Tibial nerve (tissue), 4 donors: ENCODE measurements around the gene CD8A. TPM values are rescaled to one million over a fixed set of nuclear protein-coding genes. Genes with fewer than 3 reads are reported as not detected.
"Not testable (repeated sequence)": the region's sequence is repeated elsewhere in the genome, so short reads cannot be mapped to it uniquely, and the experiment has no call there.

Experiments used
- DNase-seq, 2 donors: peaks; one replicate each; pipeline ENCODE4 v3.0.0-alpha.2; 2019; ENCODE audit warnings: low spot score in 2 of 2
- H3K27ac ChIP-seq, 4 donors: fragments of 200-600 bp; sonication (generic) in 3 of 4; one replicate each; pipeline ENCODE4 v1.5.1; 2017 to 2019; ENCODE audit warnings: mild to moderate bottlenecking in 1 of 4
- H3K27me3 ChIP-seq, 2 donors: fragments of 200-600 bp; sonication (generic) in 1 of 2; one replicate each; pipeline versions ENCODE4 v1.5.1 to v1.6.0; 2017 to 2019
- H3K36me3 ChIP-seq, 3 donors: fragments of 200-600 bp; sonication (generic); one replicate each; pipeline ENCODE4 v1.5.1; 2018 to 2019
- H3K4me1 ChIP-seq, 4 donors: fragments of 200-600 bp; sonication (generic) in 3 of 4; one replicate each; pipeline ENCODE4 v1.5.1; 2017 to 2019
- H3K4me3 ChIP-seq, 4 donors: fragments of 200-600 bp; sonication (generic) in 3 of 4; one replicate each; pipeline ENCODE4 v1.5.1; 2017 to 2019; ENCODE audit warnings: mild to moderate bottlenecking in 1 of 4, moderate library complexity in 1 of 4
- H3K9me3 ChIP-seq, 4 donors: fragments of 200-600 bp; sonication (generic) in 3 of 4; one replicate each; pipeline ENCODE4 v1.5.1; 2017 to 2019
- EP300 ChIP-seq, 2 donors: sonication (generic); formaldehyde crosslinking; IDR thresholded peaks; one replicate each; pipeline ENCODE4 v1.6.1; 2017; ENCODE audit warnings: antibody characterized with exemption in 2 of 2, mild to moderate bottlenecking in 1 of 2
- POLR2A ChIP-seq, 2 donors: fragments of 450-650 bp; IDR thresholded peaks; one replicate each; pipeline ENCODE4 v1.6.1; 2017; ENCODE audit warnings: antibody characterized with exemption in 2 of 2, mild to moderate bottlenecking in 2 of 2, moderate library complexity in 2 of 2
- WGBS, 2 donors: methylation state at CpG; one replicate each; pipeline ENCODE4 v1.1.5; 2018; 5-methylcytosine and 5-hydroxymethylcytosine counted together
- total RNA-seq, 4 donors: library from RNA; depleted of rRNA; stranded (reverse); fragments of >200 nt; gene quantifications; one replicate each; pipeline ENCODE4 v1.1.0, GENCODE V29; 2016
- TF ChIP-seq, protein P1 (sequence below), 5 experiments: fragments of 200-600 bp in 3 of 5; fragments of 450-650 bp in 2 of 5; sonication (generic) in 3 of 5; IDR thresholded peaks; one replicate each; pipeline ENCODE4 v1.5.1; 2016 to 2019; ENCODE audit warnings: antibody characterized with exemption in 5 of 5, mild to moderate bottlenecking in 3 of 5, moderate library complexity in 2 of 5

Gene CD8A
- total RNA-seq = 1 to 10 TPM in 2 of 4 donors, under 1 TPM in 1, not detected in 1; 0.63 to 1.8 (median 1.1) TPM

GRCh38 chr2:86790676-86791572 is at the start of gene CD8A:
CD8A (minus strand) TSS chr2:86790913; CDS start chr2:86790825, 88 bp downstream.
- 4 to 7% methylated on average over 30 to 43 of the region's 57 CpGs for WGBS, 2 donors
- Histone ChIP-seq H3K27ac (peak within 1 kb of the TSS in 1 of 4 donors; percentile 63), H3K4me3 (peak within 1 kb of the TSS in 3 of 4 donors; percentile 24 to 35 (median 35)), H3K9me3 (peaks cover 0 to 7% (median 0%) of the 10 kb centered on the region in 4 donors), H3K36me3 (no peaks in the 10 kb centered on the region), H3K4me1 (peaks cover 0 to 43% (median 23%) of the 10 kb centered on the region in 4 donors), H3K27me3 (peaks cover 0 to 65% of the 10 kb centered on the region in 2 donors)
- DNase-seq = no peak
- TF ChIP-seq EP300 (IDR thresholded peaks at IDR 0.05) = no peak
- TF ChIP-seq POLR2A (IDR thresholded peaks at IDR 0.05) = no peak
- TF ChIP-seq, protein P1, sequence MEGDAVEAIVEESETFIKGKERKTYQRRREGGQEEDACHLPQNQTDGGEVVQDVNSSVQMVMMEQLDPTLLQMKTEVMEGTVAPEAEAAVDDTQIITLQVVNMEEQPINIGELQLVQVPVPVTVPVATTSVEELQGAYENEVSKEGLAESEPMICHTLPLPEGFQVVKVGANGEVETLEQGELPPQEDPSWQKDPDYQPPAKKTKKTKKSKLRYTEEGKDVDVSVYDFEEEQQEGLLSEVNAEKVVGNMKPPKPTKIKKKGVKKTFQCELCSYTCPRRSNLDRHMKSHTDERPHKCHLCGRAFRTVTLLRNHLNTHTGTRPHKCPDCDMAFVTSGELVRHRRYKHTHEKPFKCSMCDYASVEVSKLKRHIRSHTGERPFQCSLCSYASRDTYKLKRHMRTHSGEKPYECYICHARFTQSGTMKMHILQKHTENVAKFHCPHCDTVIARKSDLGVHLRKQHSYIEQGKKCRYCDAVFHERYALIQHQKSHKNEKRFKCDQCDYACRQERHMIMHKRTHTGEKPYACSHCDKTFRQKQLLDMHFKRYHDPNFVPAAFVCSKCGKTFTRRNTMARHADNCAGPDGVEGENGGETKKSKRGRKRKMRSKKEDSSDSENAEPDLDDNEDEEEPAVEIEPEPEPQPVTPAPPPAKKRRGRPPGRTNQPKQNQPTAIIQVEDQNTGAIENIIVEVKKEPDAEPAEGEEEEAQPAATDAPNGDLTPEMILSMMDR (IDR thresholded peaks at IDR 0.05) = no peak

- not testable (repeated sequence) for H3K27ac ChIP-seq, H3K4me3 ChIP-seq, H3K4me1 ChIP-seq, H3K27me3 ChIP-seq, H3K9me3 ChIP-seq, DNase-seq, H3K36me3 ChIP-seq
- 66 to 85% methylated on average over 6 to 8 of the region's 11 CpGs for WGBS, 2 donors
Observed at GRCh38 chr2:86839871-86840548, 49.3 kb upstream of the CD8A start.

DNA sequence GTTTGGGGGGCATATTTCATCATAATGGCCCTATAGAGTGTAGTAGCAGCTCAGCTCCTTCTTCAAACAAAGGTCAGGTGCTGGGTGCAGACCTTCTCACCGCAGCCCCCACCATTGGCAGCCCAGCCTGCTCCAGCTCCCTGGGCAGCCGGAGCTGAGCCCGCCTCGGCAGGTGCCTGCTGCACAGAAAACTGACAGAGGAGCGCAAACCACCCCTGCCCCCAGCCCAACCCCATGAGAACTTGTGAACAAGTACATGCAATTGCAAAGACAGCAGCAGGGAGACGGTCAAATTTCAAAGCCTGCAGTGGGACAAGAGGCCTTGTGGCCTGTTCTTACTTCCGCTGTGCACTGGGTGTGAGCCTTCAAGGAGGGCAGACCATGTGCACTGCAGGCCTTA is 48.7 kb upstream of the CD8A start:
- not testable (repeated sequence) for H3K36me3 ChIP-seq, H3K4me1 ChIP-seq, H3K9me3 ChIP-seq, H3K27me3 ChIP-seq, DNase-seq, H3K4me3 ChIP-seq, H3K27ac ChIP-seq
- 93 to 98% methylated on average over 3 to 7 of the region's 7 CpGs for WGBS, 2 donors

DNA sequence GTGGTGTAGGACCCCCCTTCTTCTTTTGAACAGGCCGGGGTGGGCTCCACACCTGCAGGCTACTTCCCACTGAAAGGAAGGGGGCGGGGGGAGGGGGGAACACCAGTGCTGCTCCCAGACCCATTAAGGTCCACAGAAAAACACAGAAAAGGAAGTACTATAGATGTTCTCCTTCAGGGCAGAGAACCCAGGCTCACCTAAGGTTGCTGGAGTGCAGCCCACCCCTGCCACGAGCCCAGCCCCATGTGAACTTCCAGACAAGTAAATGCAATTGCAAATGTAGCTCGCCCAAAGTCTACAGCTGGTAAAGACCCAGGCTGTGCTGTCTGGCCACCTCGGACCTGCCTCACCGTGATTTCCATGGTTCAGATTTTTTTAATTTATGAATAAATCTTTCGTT is 47.0 kb upstream of the CD8A start:
- H3K4me3 ChIP-seq, DNase-seq, H3K36me3 ChIP-seq, H3K9me3 ChIP-seq, H3K27ac ChIP-seq, H3K4me1 ChIP-seq, H3K27me3 ChIP-seq: not testable (repeated sequence)
- 45 to 60% methylated on average over 5 to 7 of the region's 7 CpGs for WGBS, 2 donors

DNA sequence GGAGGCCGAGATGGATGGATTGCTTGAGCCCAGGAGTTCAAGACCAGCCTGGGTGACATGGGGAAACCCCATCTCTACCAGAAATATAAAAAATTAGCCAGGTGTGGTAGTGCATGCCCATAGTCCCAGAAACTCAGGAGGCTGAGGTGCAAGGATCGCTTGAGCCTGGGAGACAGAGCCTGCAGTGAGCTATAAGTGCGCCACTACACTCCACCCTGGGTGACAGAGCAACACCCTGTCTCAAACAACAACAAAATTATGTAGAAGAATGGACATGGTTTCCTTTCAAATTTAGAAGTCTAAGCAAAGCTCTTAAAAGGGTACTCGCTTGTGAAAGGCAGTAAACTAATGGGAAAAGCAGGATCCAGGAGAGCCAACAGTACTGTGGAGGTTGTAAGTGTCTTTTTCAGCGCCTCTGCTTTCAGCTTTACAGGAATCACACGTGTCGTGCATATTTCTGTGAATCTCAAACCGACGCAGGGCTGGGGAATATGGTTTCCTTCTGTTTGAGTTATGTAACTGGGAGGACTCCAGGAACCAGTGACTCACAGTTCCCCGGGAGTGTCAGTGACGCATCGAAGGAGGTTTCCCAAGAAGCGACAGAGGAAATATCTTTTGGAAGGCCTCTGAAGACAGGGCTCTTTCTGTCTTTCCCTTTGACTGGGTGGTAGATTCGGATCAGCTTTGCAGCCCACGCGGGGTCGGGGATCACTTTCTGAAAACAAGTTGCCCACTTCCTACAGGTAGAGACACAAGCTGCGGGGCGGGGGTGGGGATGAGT is 46.4 kb upstream of the CD8A start:
- Histone ChIP-seq H3K27ac (peak overlapping the region in 2 of 4 donors; percentile 45 to 51), H3K4me3 (peak overlapping the region in 1 of 4 donors; percentile 6)
- not testable (repeated sequence) for H3K9me3 ChIP-seq, H3K36me3 ChIP-seq, H3K4me1 ChIP-seq, H3K27me3 ChIP-seq
- DNase-seq = peak; percentile 43 to 83
- TF ChIP-seq EP300 (IDR thresholded peaks at IDR 0.05) = peak in 1 of 2 donors; percentile 48
- 41% methylated on average over 9 to 10 of the region's 19 CpGs for WGBS, 2 donors

GRCh38 chr2:86835548-86835889 is 44.8 kb upstream of the CD8A start:
- H3K36me3 ChIP-seq, H3K4me3 ChIP-seq, H3K9me3 ChIP-seq, H3K27me3 ChIP-seq, H3K27ac ChIP-seq, H3K4me1 ChIP-seq, DNase-seq: not testable (repeated sequence)
- 63% methylated on average over 4 of the region's 4 CpGs; no CpG with 5 or more reads in 1 of the 2 donors for WGBS, 2 donors

DNA sequence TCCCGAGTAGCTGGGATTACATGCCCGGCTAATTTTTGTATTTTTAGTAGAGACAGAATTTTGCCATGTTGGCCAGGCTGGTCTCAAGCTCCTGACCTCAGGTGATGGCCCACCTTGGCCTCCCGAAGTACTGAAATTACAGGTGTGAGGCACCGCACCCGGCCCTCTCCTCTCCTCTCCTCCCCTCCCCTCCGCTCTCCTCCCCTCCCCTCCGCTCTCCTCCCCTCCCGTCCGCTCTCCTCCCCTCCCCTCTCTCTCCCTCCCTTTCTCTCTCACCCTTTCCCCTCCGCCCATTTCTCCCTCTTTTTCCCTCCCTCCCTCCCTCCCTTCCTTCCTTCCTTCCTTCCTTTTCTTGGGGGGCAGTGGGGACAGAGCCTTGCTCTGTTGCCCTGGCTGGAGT is 42.6 kb upstream of the CD8A start:
- H3K4me1 ChIP-seq = peaks cover 0 to 7% (median 0%) of the 10 kb centered on the region in 4 donors
- H3K9me3 ChIP-seq = no peaks in the 10 kb centered on the region
- H3K4me3 ChIP-seq = no peak overlapping the region
- H3K27me3 ChIP-seq = no peaks in the 10 kb centered on the region
- DNase-seq = no peak
- TF ChIP-seq EP300 (IDR thresholded peaks at IDR 0.05) (no peak), POLR2A (IDR thresholded peaks at IDR 0.05) (no peak)
- TF ChIP-seq, protein P1 (IDR thresholded peaks at IDR 0.05) = no peak
- 69 to 86% methylated on average over 6 to 10 of the region's 10 CpGs for WGBS, 2 donors
- no peaks in the 10 kb centered on the region for H3K36me3 ChIP-seq
- no peak overlapping the region for H3K27ac ChIP-seq
